Stimulated activated naive CD4-positive, alpha-beta T cell (primary cell): ENCODE data around the gene PARD3B.
A peak's percentile ranks its signal among the peaks of the same experiment; 100 is the strongest.

Experiments used
- DNase-seq, 6 experiments: peaks; one replicate each; lab custom pipeline; 2025; lab: John Stamatoyannopoulos, UW

PARD3B gene

DNA sequence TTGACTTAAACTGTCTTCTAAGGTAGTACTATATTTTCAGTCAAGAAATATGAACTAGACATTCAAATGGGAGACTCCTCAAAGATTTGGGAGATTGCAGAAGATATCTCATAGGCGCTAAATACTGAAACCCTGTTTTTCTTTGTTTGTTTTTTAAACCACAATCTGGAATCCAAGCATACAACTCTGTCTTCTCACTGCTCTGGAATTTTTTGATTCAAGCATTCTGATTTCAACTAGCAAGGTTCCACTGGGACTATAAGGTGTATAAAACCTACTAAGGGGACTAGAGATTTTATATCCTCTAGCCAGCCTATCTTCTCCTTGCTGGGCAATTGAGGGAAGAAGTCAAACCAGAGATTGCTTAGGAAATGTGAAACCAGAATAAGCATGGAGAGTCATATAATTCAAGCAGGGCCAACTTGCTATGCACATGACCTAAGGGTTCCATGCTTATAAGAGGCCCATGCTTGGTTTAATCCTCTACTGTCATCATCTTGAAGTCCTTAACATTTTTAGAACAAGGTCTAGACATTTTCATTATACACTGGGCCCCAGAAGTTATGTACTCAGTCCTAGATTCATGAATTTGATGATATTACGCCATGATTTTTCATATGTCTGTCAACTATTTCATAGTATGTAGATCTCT, 405.5 kb downstream of the PARD3B start:
- no peak for DNase-seq

DNA sequence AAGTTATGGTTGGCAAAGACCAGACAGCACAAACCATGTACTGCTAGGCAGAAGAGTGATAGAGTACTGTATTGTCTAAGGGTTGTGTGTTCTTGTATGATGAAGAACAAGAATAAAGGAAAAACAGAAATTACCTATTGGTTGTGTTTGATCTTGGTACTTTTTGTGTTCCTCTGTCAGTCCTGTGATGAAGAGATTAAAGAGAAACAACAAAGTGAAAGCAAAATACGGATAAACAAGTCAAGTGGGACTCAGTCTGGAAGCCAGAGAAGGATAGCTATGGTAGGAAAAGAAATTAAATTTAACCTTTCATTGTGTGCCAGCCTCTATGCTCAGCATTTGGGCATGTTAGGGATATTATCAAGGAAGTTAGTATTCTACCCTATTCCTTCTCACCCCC, 413.1 kb downstream of the PARD3B start:
- peak in 3 of 6 experiments; percentile 2 to 9 (median 8) for DNase-seq

DNA sequence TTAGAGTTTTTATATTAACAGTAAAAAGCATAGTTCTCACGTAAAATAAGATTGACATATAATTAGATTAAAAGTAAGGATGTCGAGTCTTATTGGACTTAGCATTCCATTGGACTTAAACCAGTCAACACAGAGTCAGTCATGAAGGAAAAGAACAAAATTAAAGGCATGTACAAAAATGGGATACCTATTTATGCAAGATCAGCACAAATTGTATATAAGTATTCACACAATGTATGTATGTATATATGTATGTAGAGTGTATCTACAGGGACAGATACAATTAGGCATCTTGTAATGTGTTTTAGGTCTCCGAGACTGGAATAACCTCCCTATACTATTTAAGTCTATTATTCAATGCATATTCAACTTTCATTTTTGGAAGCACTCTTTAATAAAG, 419.1 kb downstream of the PARD3B start:
- DNase-seq, result no peak

DNA sequence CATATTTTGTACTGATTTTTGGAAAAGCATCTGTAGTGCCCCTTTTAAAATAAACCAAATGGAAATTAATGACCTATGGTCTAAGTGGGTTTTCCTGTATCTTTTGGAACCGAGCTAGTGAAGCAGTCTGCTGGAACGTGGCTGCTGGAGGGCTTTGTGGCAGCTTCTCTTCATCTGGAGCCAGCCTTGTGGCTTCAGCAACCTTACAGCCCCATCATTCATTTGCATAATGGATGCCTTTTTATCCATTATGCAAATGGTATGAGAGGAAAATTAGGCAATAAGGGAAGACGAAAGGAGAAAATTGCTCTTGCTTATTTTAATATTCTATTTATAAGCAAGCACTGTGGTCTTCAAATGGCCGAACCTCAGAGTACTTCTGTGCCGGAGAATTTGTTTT, 421.0 kb downstream of the PARD3B start:
- DNase-seq, result no peak

DNA sequence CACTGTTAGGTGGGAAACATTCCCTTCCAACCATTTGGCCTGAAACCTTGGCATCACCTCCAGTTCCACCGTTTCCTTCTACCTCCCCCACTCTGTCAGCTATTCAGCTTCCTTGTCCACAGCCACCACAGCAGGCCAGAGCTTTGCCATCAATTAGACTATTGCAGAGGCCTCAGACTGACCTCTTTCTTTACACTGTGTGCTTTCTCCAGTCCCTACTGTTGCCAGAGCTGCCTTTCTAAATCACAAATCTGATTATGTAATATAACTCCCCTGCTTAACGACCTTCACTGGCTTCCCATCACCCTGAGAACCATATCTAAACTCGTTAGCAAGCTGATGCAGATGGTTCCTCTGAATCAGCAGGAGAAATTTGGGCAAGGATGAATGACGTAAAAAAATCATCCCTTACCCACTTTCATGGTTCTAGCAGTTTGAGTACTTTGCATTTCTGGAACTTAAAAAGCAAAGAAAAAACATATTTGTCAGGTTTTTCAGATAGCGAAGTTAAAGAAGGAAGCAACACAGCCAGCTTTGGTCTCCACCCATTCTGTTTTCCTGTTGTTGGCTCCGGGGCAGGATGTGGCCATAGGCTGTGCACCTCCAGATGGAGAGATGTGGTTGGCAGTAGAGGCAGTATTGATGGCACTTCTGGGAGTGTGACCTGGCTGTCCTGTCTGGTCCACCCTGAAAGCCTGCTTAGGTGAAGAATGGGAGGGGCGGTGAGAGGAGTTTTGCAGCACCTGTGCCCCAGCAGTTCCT, 422.1 kb downstream of the PARD3B start:
- DNase-seq, result peak; percentile 8 to 85 (median 64)

DNA sequence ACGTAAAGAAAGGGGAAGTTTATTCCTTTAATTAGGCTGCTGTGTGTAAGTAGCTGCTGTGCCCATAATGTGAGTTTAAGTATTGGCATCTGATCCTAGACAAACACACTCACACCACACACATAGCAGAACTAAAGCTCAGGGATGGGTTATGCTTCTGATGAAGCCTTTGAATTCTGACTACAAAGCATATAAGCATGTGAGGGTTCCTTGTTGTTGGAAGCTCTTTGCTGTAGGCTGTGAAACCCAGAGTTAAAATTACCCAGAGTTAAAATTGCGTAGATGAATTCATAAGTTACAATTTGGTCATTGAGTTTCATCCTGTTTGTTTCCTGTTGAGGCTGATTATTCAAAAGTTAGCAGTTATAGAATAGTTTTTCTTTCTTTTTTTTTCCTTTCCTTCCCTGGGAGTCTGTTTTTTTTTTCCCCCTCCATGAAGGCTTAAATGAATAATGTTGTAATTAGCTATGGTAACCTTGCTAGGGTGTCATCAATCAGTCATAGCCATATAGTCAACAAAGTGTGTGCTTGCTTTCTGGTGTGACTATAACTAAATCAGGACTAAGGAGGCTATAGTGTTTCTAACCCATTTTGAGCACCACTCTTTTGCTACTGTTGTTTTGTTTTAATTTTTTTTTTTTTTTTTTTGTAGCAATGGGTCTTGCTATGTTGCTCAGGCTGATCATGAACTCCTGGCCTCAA, 426.1 kb downstream of the PARD3B start:
- peak in 3 of 6 experiments; percentile 54 to 71 (median 68) for DNase-seq

DNA sequence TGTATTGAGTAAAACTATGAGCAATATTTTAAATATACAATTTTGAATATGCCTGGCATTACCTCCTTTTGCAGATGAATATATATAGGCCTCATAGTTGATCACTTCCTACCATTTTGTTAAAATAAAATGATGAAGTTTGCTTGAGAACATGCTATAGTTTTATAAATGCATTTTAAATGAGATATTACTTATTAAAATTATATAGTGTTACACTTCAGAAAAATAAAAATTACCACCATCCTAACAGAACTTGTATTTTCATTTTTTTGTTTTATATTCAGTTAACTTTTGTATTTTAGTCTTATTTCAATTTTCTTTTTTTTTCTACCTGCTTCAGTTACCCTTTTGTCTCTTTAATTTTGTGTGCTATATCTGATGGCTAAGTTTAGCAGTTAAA, 426.9 kb downstream of the PARD3B start:
- DNase-seq, result no peak

DNA sequence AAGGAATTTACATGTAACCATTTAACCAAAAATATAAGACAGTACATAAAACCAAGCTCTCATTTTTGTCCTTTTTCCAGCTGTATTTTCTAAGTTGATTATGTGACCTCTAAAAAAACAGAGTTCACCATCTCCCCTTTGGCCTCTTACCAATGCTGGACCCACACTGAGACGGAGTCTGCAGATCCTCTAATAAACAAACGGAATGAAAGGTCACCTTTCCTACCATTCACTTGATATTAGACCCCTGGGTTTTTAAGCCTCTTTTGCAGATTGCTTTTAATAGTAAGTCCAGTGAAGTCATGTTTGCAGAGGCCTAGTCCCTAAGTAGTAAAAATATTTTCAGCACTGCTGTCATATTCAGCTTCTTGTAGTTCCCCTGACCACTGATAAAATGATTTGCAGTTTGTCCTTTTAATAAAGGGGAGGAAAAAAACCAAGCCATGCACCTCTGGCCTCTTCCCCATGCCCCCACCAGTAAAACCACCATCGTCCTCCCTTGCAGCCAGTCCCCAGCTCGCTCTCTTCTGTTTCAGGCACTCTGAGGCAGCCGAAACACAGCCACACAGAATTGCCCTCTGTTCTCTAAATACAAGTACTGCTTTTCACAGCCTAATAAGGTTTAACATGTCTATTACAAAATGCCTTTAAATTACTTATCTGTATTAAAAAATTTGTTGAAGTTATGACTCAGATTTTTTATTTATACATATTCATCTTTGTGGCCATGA, 427.5 kb downstream of the PARD3B start:
- DNase-seq, result no peak

DNA sequence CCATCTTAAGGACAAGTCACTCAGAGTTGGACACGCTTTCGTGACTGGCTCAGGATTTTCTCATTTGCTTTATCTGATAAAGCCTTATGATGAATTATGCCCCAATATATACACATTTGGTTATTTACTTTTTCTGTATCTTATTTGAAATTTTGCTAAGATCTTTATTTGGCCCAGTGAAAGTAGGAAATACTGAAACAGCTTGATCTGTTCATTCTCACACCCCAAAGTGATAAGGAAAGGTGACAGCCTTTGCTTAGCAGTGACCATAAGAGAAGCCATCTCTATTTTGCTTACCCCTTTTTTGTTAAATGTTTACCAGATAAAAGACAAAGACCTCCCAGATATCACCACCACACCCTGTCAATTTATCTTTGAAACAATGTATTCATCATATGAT, 428.3 kb downstream of the PARD3B start:
- no peak for DNase-seq

DNA sequence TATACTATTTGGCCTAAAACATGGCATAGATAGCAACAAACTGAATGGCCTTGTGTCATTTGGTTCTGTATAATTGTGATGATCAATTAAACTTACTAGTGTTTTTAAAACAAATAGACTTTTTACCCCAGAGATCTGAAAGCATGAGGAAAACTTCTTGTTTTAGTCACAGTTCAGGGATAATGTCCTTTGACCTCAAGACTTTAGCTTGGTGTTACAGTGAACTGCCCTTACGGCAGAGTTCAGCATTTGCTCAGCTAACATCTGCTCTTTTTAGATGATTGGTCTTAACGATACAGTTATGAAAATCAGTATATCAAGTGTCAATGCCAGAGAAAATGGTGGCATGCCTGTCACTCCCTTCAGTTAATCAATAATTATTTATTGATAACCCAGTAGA, 429.2 kb downstream of the PARD3B start:
- no peak for DNase-seq

DNA sequence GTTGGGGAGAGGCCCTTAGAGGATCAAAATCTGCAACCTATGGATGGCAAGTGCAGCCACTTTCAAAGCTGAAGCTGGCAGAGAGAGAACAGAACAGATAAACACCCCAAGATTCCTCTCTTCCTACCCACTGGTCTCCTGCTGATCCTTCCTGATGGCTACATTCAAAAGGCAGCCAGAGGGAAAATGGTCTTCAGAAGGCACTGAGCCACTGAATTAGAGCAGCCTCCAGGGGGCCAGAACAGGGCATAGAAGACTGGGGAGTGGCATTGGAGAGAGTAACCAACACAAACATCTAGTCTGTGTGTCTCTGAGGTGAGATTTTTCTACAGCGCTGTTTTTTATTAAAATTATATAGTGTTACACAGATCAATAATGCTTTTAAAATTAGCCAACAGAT, 432.6 kb downstream of the PARD3B start:
- no peak for DNase-seq

DNA sequence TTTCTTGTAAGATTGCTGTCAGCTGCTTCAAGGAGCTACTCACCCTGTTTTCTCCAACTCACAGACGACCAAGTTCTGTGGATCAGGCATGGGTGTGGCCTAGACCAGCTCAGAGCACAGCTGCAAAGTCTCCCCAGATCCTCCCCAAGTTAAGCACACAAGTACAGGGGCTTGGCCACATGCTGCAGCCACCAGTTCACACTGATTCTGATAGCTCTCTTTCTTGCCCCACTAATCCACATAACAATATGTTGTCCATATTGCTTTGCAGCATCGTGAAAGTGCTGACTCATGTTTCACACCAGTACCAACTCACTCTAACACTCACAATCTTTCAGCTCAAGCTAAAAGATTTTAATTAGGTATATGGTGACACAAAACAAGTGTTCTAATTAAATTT, 437.0 kb downstream of the PARD3B start:
- no peak for DNase-seq

DNA sequence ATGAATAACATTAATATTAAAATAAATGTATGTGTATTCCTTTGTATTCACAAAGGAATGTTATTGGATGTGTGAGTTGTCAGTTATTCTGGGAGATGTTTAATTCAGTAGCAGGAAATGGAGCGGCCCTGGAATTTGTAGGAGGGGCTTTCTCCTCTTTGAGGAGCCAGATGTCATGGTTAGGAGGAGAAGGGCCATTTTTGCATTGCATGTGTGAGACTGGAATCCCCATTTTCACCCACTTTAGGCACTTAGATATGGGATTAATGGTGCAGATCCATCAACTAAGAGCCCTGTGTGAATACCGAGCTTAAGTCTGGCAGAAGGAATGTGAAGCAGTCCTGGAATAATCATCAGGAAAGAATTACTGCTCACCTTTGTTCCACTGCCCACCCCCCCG, 439.2 kb downstream of the PARD3B start:
- DNase-seq, result no peak

DNA sequence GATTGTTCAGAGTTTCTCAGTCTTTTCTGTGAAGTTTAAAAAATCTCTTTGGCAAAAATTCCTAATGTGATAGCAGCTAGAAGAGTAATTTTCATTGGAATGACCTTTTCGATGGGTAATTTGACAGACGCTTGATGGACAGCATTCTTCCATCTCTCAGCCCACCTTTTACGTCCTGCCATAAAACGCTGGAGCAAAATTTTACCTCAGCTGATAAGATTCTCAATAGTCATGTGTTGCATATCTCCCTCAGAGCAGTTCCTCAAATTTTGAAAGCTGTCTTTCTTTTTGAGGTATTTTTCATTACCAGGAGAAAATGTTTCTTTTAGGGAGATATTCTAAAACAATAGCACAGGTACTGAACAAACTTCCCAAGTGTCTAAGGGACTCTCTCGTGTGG, 441.4 kb downstream of the PARD3B start:
- DNase-seq, result no peak

DNA sequence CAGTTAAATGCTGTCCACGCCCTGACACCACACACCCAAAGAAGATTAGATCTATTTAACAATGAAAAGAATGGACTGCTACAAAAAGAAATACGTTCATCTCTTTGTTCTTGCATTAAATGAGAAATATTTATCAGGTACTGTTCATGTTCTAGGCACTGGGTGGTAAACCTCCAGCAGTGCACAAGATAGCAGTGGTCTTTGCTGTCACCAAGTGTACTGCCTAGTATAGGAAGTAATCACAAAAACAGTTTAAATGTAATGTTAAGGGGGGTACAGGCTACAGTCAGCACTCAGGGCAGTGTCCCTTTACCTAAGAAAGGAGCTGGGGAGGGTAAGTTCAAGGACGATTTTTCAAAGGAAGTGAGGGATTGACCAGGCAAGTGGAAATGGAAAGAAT, 443.6 kb downstream of the PARD3B start:
- DNase-seq, result no peak

DNA sequence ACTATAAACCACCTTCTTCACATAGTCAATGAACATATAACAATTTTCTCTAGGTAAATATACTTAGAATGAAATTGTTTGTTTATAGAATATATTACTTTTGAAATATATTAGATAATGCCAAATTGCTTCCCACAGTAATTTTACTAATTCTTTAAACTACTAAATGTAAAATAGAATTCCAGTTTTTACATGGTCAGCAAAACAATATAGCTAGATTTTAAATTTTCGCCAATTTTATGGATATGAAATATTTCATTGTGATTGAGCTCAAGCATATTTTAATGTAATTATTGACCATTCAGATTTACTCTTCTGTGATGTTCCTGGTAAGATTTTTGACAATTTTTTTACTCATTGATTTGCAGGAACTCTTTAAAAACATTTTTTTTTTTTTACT, 444.6 kb downstream of the PARD3B start:
- DNase-seq, result no peak

DNA sequence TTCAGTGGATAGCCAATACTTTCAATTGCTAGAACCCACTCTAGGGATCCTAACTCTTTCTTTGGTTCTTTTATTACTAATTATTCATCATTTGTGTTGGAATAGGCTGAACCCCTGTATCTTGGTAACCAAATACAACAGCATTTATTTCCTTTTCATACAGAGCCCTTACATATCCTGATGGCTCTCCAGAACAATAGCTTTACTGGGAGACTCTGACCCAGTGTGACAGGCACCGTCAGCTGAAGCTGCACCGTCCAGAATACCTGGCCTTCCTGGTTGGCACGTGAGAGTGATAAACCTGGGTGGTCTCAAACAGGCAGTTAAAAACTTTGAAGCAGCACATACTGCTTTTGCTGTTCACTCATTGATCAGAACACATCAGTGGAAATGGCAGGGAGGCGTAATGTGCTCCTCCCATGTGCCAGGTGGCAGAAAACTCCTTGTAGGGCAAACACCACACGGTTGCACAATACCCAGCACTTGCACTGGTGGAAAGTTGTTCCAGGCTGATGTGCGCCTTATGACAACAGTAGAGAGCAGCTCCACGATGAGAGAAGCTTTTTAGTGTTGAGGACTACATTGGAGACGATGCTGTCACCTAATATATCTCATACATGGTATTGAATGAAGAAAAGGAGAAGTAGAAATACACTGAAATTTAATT, 456.2 kb downstream of the PARD3B start:
- DNase-seq, result no peak

DNA sequence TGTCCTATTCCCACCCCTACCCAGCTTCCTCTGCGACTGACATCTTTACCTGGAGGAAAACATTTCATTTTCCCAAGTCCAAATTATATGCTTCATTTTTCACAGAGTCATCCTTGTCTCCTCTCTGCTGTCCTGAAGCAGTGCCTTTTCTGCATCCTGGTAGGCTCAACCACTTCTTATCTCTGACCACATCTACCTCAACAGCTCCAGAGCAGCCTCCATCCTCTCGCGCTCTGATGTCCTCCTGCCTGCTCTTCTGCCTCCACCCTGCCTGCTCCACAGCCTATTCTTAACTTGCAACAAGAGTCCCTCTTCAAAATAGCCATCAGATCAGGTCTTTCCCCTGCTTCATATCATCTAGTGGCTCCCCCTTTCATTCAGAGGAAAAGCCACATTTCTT, 457.1 kb downstream of the PARD3B start:
- peak in 1 of 6 experiments; percentile 8 for DNase-seq

DNA sequence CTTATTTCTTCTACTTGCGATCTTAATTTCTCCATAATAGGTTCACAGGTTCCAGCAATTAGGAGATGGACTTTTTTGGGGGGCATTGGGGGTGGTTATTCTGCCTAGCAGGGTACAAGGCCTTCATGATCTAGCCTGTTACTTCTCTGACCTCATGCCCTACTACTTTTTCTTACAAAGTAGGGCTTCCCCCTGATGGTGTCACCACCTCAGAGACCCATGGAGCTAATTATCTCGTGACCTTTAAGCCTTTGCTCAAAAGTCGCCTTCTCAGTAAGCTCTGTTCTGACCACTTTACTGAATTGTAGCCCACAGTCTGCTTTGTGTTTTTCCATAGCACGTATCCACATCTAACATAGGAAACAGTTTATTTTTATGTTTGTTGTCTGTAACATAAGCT, 458.0 kb downstream of the PARD3B start:
- no peak for DNase-seq

DNA sequence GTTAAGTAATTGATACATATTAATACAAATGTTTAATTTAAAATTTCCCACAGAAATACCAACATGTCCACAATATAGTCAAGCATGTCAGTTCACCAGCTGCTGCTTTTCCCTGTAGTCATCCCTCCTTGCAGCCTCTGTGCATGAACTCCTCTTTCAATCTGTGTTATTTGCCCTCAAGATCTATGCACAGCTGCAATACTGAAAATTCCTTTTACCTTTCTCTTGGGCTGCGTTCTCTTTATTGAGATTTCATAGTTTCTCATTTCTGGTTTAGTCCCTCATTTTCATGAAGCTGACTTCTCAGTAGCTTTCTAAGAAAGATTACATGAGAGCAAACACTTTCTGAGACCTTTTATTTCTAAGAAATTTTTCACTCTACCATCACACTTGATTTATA, 464.9 kb downstream of the PARD3B start:
- DNase-seq, result no peak

DNA sequence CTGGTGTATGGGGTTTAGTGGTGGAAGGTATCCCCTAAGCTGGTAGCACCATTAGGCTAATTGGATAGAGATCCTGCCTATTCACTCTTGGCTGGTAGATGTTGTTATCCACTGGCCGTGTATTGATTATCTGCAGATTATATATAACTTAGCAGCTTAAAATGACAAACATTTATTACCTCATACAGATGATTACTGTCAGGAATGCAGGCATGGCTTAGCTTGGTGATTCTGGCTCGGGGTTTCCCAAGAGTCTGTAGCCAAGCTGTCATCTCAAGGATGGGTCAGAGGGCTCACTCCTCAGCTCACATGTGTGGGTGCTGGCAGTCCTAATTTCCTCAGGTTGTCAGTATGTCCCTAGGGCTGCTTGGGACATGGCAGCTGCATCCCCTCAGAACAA, 465.8 kb downstream of the PARD3B start:
- no peak for DNase-seq

DNA sequence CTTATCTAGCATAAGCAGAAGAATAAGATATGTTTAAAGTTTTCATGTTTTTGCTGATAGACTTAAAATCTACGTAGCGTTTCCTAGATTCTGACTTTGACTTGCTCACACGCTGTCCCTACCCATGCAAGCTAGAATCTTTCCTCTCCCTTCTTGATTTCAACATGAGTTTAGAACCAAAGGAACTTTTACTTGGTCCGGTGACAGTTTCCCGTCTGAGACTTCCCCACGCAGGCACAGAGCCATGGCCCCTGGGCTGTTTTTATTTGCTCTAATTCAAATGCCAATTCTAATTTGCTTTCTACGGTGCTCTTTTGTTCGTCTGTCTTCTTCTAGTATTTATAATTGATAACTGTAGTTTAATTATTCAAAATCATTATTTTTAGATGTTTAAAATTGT, 467.7 kb downstream of the PARD3B start:
- no peak for DNase-seq
